H9 (cell line): Measurements from ENCODE around the gene STK25. TPM values are rescaled to one million over a fixed set of nuclear protein-coding genes. Genes with fewer than 3 reads are reported as not detected.

ENCODE experiments used
- DNase-seq: peaks from one replicate; pipeline ENCODE4 v3.0.0-alpha.2; 2017
- H2AFZ ChIP-seq: one replicate; pipeline ENCODE4 v1.6.1; 2013; ENCODE audit warnings: mild to moderate bottlenecking, low read length, control low read depth, moderate library complexity
- H2AK5ac ChIP-seq: 2 replicates; pipeline ENCODE4 v1.6.1; 2013; ENCODE audit warnings: low read length, control low read depth, mixed read lengths; ENCODE audit not compliant: insufficient read length
- H2BK120ac ChIP-seq: one replicate; pipeline ENCODE4 v1.6.1; 2013; ENCODE audit warnings: low read depth, mild to moderate bottlenecking, low read length, control low read depth, inconsistent platforms; ENCODE audit not compliant: poor library complexity, severe bottlenecking
- H2BK12ac ChIP-seq: 2 replicates; pipeline ENCODE4 v1.6.1; 2013; ENCODE audit warnings: low read length, control low read depth, mixed read lengths, low read depth; ENCODE audit not compliant: insufficient read length
- H2BK15ac ChIP-seq: 2 replicates; pipeline ENCODE4 v1.6.1; 2013; ENCODE audit warnings: low read depth, low read length, control low read depth
- H2BK20ac ChIP-seq: one replicate; pipeline ENCODE4 v1.6.1; 2013; ENCODE audit warnings: low read depth, mild to moderate bottlenecking, low read length, control low read depth, inconsistent platforms; ENCODE audit not compliant: poor library complexity, severe bottlenecking
- H2BK5ac ChIP-seq: 2 replicates; pipeline ENCODE4 v1.6.1; 2013; ENCODE audit warnings: low read length, control low read depth, mixed read lengths; ENCODE audit not compliant: insufficient read length
- H3K14ac ChIP-seq: 2 replicates; pipeline ENCODE4 v1.6.1; 2013; ENCODE audit warnings: low read length, control low read depth; ENCODE audit not compliant: insufficient read depth
- H3K18ac ChIP-seq: 2 replicates; pipeline ENCODE4 v1.6.1; 2013; ENCODE audit warnings: low read depth, mild to moderate bottlenecking, mixed read lengths, low read length, control low read depth; ENCODE audit not compliant: insufficient read length
- H3K23ac ChIP-seq: 2 replicates; pipeline ENCODE4 v1.6.1; 2013; ENCODE audit warnings: low read length, control low read depth, mixed read lengths, low read depth; ENCODE audit not compliant: insufficient read length
- H3K23me2 ChIP-seq: 2 replicates; pipeline ENCODE4 v1.6.1; 2013; ENCODE audit warnings: low read depth, mild to moderate bottlenecking, mixed read lengths, low read length, control low read depth; ENCODE audit not compliant: insufficient read length, poor library complexity, severe bottlenecking
- H3K27ac ChIP-seq: 2 replicates; pipeline ENCODE4 v1.5.1; 2013; ENCODE audit warnings: low read length, control low read depth, mixed read lengths, low read depth; ENCODE audit not compliant: insufficient read length
- H3K27me3 ChIP-seq: 2 replicates; pipeline ENCODE4 v1.6.1; 2013; ENCODE audit warnings: low read length, control low read depth, inconsistent platforms; ENCODE audit not compliant: insufficient read depth
- H3K4ac ChIP-seq: 2 replicates; pipeline ENCODE4 v1.6.1; 2013; ENCODE audit warnings: low read depth, mild to moderate bottlenecking, control low read depth, inconsistent platforms, low read length, moderate library complexity
- H3K4me1 ChIP-seq: 2 replicates; pipeline ENCODE4 v1.6.1; 2013; ENCODE audit warnings: low read length, control low read depth, inconsistent platforms; ENCODE audit not compliant: insufficient read depth
- H3K4me2 ChIP-seq: 2 replicates; pipeline ENCODE4 v1.6.1; 2013; ENCODE audit warnings: low read length, control low read depth, mixed read lengths; ENCODE audit not compliant: insufficient read length, insufficient read depth
- H3K56ac ChIP-seq: 2 replicates; pipeline ENCODE4 v1.6.1; 2013; ENCODE audit warnings: low read depth, mild to moderate bottlenecking, mixed read lengths, low read length, control low read depth; ENCODE audit not compliant: insufficient read length
- H3K79me1 ChIP-seq: 2 replicates; pipeline ENCODE4 v1.6.1; 2013; ENCODE audit warnings: low read depth, mild to moderate bottlenecking, moderate library complexity, low read length, control low read depth, inconsistent platforms; ENCODE audit not compliant: insufficient read depth, poor library complexity, severe bottlenecking
- H3K79me2 ChIP-seq: 2 replicates; pipeline ENCODE4 v1.6.1; 2013; ENCODE audit warnings: low read length, control low read depth, inconsistent platforms; ENCODE audit not compliant: insufficient read depth
- H3K9ac ChIP-seq: 2 replicates; pipeline ENCODE4 v1.6.1; 2013; ENCODE audit warnings: low read length, control low read depth, mixed read lengths; ENCODE audit not compliant: insufficient read length; ENCODE audit errors: extremely low read depth
- H3K9me3 ChIP-seq: one replicate; pipeline ENCODE4 v1.6.1; 2013; ENCODE audit warnings: low read depth, low read length, inconsistent platforms; ENCODE audit not compliant: control insufficient read depth
- H3T11ph ChIP-seq: one replicate; pipeline ENCODE4 v1.6.1; 2013; ENCODE audit warnings: mild to moderate bottlenecking, low read length, control low read depth, inconsistent platforms
- H4K20me1 ChIP-seq: one replicate; pipeline ENCODE4 v1.6.1; 2013; ENCODE audit not compliant: control insufficient read depth, insufficient read length, insufficient read depth
- H4K5ac ChIP-seq: 2 replicates; pipeline ENCODE4 v1.6.1; 2013; ENCODE audit warnings: low read depth, mild to moderate bottlenecking, mixed read lengths, low read length, control low read depth; ENCODE audit not compliant: insufficient read length
- H4K8ac ChIP-seq: replicated peaks from 2 replicates; pipeline ENCODE4 v1.6.1; 2013; ENCODE audit warnings: low read length, control low read depth, mixed read lengths, low read depth; ENCODE audit not compliant: insufficient read length
- H4K91ac ChIP-seq: 2 replicates; pipeline ENCODE4 v1.6.1; 2013; ENCODE audit warnings: low read depth, mild to moderate bottlenecking, moderate library complexity, mixed read lengths, low read length, control low read depth; ENCODE audit not compliant: insufficient read length
- H3K27ac Mint-ChIP-seq, 3 experiments: 2 replicates in 2 of 3; 3 replicates in 1 of 3; pipeline ENCODE4 v1.8.0; 2020 to 2021; ENCODE audit warnings: mixed read lengths in 3 of 3, mild to moderate bottlenecking in 1 of 3, moderate library complexity in 1 of 3
- H3K27me3 Mint-ChIP-seq: 2 replicates; pipeline ENCODE4 v1.8.0; 2021; ENCODE audit warnings: low read depth, mild to moderate bottlenecking, moderate library complexity, mixed read lengths
- H3K36me3 Mint-ChIP-seq, 3 experiments: 2 replicates in 2 of 3; 3 replicates in 1 of 3; pipeline ENCODE4 v1.8.0; 2020 to 2021; ENCODE audit warnings: low read depth in 3 of 3, mixed read lengths in 3 of 3; ENCODE audit not compliant: insufficient read depth in 1 of 3
- H3K4me1 Mint-ChIP-seq, 2 experiments: 2 replicates each; pipeline ENCODE4 v1.8.0; 2020; ENCODE audit warnings: mixed read lengths in 2 of 2
- H3K4me3 Mint-ChIP-seq, 2 experiments: 2 replicates in 1 of 2; 3 replicates in 1 of 2; pipeline ENCODE4 v1.8.0; 2020 to 2021; ENCODE audit warnings: mild to moderate bottlenecking in 2 of 2, mixed read lengths in 2 of 2, moderate library complexity in 1 of 2
- H3K9me3 Mint-ChIP-seq, 2 experiments: 2 replicates in 1 of 2; 3 replicates in 1 of 2; pipeline ENCODE4 v1.8.0; 2020; ENCODE audit warnings: mild to moderate bottlenecking in 2 of 2, mixed read lengths in 2 of 2, moderate library complexity in 1 of 2
- WGBS: extraction: QIAGEN DNeasy Blood & Tissue Kit; methylation state at CpG from one replicate; pipeline ENCODE4 v1.1.7; 2013; ENCODE audit warnings: missing lambda C conversion rate, low lambda C conversion rate, mixed read lengths; ENCODE audit not compliant: insufficient read length; ENCODE audit errors: extremely low coverage; 5-methylcytosine and 5-hydroxymethylcytosine counted together
- total RNA-seq: library from RNA; stranded (reverse); gene quantifications from 2 replicates; pipeline ENCODE4 v1.2.1, GENCODE V29; 2021
- TF ChIP-seq, protein P1 (sequence below): fragments of 200-600 bp; sonication (generic); conservative IDR thresholded peaks from 3 replicates; pipeline ENCODE4 v1.8.0; 2021; ENCODE audit warnings: antibody characterized with exemption, mild to moderate bottlenecking

The STK25 gene
- total RNA-seq, 1 experiment from 2014 or later, result 189 TPM

DNA sequence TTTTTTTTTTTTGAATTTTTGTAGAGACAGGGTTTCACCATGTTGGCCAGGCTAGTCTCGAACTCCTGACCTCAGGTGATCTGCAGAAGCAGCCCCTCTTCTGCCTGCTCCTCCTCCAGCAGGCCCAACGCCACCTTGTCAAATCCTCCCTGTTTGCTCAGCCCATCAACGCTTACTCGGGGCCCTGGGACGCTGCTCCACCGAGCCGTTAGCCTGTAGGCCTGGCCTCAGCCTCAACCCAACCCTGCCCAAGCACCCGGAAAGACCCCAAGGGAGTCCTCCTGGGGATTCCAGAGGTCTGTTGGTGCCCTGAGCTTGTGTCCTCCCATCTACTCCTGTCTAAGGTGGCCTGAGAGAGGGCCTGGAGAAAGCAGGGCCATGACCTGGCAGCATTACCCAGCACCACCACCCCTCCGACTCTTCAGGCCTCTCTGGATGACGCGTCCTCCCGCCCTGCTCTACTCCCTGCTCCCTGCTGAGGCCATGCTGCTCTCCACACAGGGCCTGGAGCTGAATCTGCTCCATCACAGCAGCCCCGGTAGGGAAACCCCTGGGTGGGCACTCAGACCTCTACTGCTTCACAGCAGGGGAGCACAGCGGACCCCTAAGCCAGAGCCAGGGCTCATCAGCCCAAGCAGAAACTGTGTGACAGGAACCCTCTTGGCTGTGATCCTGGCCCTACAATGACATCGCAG is 3.2 kb downstream of the STK25 start:
- Histone ChIP-seq H3K9ac (no peak overlapping the region), H3K27me3 (no peaks in the 10 kb centered on the region), H2BK120ac (no peak overlapping the region), H4K8ac (no peak overlapping the region), H3T11ph (no peak overlapping the region), H3K56ac (no peak overlapping the region), H3K14ac (no peak overlapping the region), H2BK20ac (no peak overlapping the region), H3K4ac (no peak overlapping the region), H2AFZ (no peak overlapping the region), H3K9me3 (no peaks in the 10 kb centered on the region), H4K91ac (no peak overlapping the region), H3K4me2 (no peak overlapping the region), H3K27ac (no peak overlapping the region), H3K79me2 (peaks cover 16% of the 10 kb centered on the region; the same call in 1 of the 2 replicates), H4K5ac (no peak overlapping the region), H3K23me2 (peaks cover 17% of the 10 kb centered on the region), H2BK15ac (no peak overlapping the region), H3K18ac (no peak overlapping the region), H3K79me1 (peaks cover 13% of the 10 kb centered on the region), H2BK12ac (no peak overlapping the region), H3K23ac (no peak overlapping the region), H2AK5ac (no peak overlapping the region), H2BK5ac (no peak overlapping the region), H4K20me1 (no peaks in the 10 kb centered on the region), H3K4me1 (peaks cover 2% of the 10 kb centered on the region; the same call in 1 of the 2 replicates)
- Mint-ChIP-seq H3K4me3 (no peak overlapping the region), H3K36me3 (peaks cover 6 to 30% (median 17%) of the 10 kb centered on the region in 3 experiments), H3K27me3 (peaks cover 12% of the 10 kb centered on the region), H3K4me1 (peaks cover 15 to 28% of the 10 kb centered on the region in 2 experiments), H3K9me3 (no peaks in the 10 kb centered on the region), H3K27ac (peak overlapping the region in 2 of 3 experiments; percentile 70 to 71; a peak in 2 of 7 replicates)
- TF ChIP-seq, protein P1, sequence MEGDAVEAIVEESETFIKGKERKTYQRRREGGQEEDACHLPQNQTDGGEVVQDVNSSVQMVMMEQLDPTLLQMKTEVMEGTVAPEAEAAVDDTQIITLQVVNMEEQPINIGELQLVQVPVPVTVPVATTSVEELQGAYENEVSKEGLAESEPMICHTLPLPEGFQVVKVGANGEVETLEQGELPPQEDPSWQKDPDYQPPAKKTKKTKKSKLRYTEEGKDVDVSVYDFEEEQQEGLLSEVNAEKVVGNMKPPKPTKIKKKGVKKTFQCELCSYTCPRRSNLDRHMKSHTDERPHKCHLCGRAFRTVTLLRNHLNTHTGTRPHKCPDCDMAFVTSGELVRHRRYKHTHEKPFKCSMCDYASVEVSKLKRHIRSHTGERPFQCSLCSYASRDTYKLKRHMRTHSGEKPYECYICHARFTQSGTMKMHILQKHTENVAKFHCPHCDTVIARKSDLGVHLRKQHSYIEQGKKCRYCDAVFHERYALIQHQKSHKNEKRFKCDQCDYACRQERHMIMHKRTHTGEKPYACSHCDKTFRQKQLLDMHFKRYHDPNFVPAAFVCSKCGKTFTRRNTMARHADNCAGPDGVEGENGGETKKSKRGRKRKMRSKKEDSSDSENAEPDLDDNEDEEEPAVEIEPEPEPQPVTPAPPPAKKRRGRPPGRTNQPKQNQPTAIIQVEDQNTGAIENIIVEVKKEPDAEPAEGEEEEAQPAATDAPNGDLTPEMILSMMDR, result no peak
- WGBS, result no CpG with 5 or more reads among the region's 15 CpGs
- no peak for DNase-seq
